ENCODE measurements around the gene HOXA5. TPM values are rescaled to one million over a fixed set of nuclear protein-coding genes. Genes with fewer than 3 reads are reported as not detected.

The HOXA5 gene
- total RNA-seq, 1 experiment from 2014 or later: 6.7 TPM

DNA sequence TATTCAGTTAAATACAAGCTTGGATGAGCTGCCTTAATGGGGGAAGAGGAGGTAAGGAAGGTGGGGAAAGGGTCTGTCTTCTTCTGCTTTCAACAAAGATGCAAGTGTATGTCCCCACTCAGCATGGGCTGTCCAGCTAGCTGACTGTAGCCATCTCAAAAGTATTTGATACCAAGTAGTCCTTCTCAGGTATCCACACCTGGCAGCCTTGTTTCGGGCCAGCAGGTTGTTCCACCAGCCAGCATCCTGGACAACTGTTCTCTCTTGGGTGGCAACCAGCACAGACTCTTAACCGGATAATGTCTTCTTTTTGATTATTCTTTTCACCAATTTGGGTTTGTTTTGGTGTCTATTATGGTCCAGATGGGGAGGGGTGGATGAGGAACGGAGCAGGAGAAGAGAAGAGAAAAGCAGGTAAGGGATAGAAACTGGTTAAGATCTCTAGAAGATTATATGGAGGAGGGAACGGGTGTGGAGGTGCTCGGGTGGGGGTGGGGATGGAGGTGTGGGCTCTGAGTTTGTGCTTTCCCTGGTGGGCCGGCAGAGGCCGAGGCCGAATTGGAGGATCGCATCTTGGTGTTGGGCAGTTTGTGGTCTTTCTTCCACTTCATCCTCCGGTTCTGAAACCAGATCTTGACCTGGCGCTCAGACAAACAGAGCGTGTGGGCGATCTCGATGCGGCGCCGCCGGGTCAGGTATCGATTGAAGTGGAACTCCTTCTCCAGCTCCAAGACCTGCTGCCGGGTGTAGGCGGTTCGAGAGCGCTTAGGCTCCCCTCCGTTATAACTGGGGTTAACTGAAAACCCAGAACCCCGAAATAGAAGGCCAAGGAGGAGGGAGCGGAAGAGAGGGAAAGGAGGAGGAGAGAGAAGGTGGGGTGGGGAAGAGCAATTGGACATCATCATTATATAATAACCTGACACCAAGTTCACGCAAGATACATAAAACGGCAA, 14.4 kb downstream of the HOXA5 start:
- BruUV-seq (replicated peaks): no TSS peak
- Histone ChIP-seq H3K36me3 (ENCODE audit: control insufficient read depth in 1 of 2, insufficient read depth in 2 of 2, low read length in 2 of 2) (no peaks in the 10 kb centered on the region), H2AFZ (ENCODE audit: low read depth, low read length, poor library complexity, severe bottlenecking) (no peak overlapping the region), H4K20me1 (ENCODE audit: insufficient read depth) (no peaks in the 10 kb centered on the region), H3K9me2 (ENCODE audit: insufficient read depth) (no peaks in the 10 kb centered on the region), H3K27me3 (ENCODE audit: insufficient read depth, low read length) (peaks cover 27% of the 10 kb centered on the region), H3K27ac (ENCODE audit: low read depth, low read length) (no peak overlapping the region), H3K4me3 (replicated peaks in 1 of 2; ENCODE audit: low read depth in 1 of 2, low read length in 2 of 2) (no peak overlapping the region), H3K9me3 (ENCODE audit: control insufficient read depth in 1 of 2, insufficient read depth in 1 of 2, low read depth in 1 of 2, low read length in 2 of 2) (no peaks in the 10 kb centered on the region), H3K9ac (ENCODE audit: low read length) (no peak overlapping the region), H3K79me2 (ENCODE audit: insufficient read depth, low read length) (no peaks in the 10 kb centered on the region), H3K4me2 (ENCODE audit: low read length) (peak overlapping the region; percentile 91; the same call in 1 of the 2 replicates), H3K4me1 (ENCODE audit: control insufficient read depth in 1 of 2, insufficient read depth in 2 of 2, low read length in 2 of 2) (peaks cover 23 to 75% of the 10 kb centered on the region in 2 experiments)
- ChIA-PET POLR2A (interaction anchor here (1.0 to 1.1 kb wide), 2 partner anchors 9 to 14 kb away, joined by 3 to 4 read pairs; no protein-coding TSS in a partner anchor), CTCF (no interaction called here), RAD21 (ENCODE audit: low non-redundant PET in 1 of 2, low total read pairs in 2 of 2, uncharacterized antibody in 2 of 2, unreplicated experiment in 2 of 2) (no interaction called here)
- DNase-seq (ENCODE audit: low read depth, low spot score) (no peak), ATAC-seq (no peak)
- intact Hi-C loops (cut with micrococcal nuclease): no loop called here
- TF ChIP-seq JUND (IDR thresholded peaks at IDR 0.05) (no peak), CEBPB (IDR thresholded peaks at IDR 0.05; ENCODE audit: low read depth) (no peak), TCF7L2 (IDR thresholded peaks at IDR 0.05; ENCODE audit: borderline replicate concordance, extremely low read depth, insufficient read depth, insufficient read length) (no peak), RAD21 (IDR thresholded peaks at IDR 0.05; ENCODE audit: low read depth) (no peak), ZFX (IDR thresholded peaks at IDR 0.05) (no peak), ELF1 (IDR thresholded peaks at IDR 0.05; ENCODE audit: borderline replicate concordance, low read depth) (no peak), POLR2A (IDR thresholded peaks at IDR 0.05; ENCODE audit: borderline replicate concordance, extremely low read depth, insufficient read depth, insufficient read length) (no peak), EGR1 (IDR thresholded peaks at IDR 0.05; ENCODE audit: low read depth) (no peak), YY1 (IDR thresholded peaks at IDR 0.05; ENCODE audit: extremely low read depth, insufficient replicate concordance, low read depth, low read length) (no peak), EZH2phosphoT487 (IDR thresholded peaks at IDR 0.05; ENCODE audit: borderline replicate concordance) (no peak), POLR2AphosphoS5 (IDR thresholded peaks at IDR 0.05; ENCODE audit: low read depth, low read length) (no peak), ZNF274 (IDR thresholded peaks at IDR 0.05; ENCODE audit: low read depth, low read length) (no peak), SIN3A (IDR thresholded peaks at IDR 0.05; ENCODE audit: low read depth) (no peak), SRF (IDR thresholded peaks at IDR 0.05; ENCODE audit: low read depth) (no peak), FOSL1 (IDR thresholded peaks at IDR 0.05; ENCODE audit: low read depth) (no peak)
- TF ChIP-seq, protein P1, sequence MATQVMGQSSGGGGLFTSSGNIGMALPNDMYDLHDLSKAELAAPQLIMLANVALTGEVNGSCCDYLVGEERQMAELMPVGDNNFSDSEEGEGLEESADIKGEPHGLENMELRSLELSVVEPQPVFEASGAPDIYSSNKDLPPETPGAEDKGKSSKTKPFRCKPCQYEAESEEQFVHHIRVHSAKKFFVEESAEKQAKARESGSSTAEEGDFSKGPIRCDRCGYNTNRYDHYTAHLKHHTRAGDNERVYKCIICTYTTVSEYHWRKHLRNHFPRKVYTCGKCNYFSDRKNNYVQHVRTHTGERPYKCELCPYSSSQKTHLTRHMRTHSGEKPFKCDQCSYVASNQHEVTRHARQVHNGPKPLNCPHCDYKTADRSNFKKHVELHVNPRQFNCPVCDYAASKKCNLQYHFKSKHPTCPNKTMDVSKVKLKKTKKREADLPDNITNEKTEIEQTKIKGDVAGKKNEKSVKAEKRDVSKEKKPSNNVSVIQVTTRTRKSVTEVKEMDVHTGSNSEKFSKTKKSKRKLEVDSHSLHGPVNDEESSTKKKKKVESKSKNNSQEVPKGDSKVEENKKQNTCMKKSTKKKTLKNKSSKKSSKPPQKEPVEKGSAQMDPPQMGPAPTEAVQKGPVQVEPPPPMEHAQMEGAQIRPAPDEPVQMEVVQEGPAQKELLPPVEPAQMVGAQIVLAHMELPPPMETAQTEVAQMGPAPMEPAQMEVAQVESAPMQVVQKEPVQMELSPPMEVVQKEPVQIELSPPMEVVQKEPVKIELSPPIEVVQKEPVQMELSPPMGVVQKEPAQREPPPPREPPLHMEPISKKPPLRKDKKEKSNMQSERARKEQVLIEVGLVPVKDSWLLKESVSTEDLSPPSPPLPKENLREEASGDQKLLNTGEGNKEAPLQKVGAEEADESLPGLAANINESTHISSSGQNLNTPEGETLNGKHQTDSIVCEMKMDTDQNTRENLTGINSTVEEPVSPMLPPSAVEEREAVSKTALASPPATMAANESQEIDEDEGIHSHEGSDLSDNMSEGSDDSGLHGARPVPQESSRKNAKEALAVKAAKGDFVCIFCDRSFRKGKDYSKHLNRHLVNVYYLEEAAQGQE (IDR thresholded peaks at IDR 0.05; ENCODE audit: low read depth): no peak
- TF ChIP-seq, protein P2, sequence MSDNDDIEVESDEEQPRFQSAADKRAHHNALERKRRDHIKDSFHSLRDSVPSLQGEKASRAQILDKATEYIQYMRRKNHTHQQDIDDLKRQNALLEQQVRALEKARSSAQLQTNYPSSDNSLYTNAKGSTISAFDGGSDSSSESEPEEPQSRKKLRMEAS (IDR thresholded peaks at IDR 0.05): no peak
- TF ChIP-seq, protein P3, sequence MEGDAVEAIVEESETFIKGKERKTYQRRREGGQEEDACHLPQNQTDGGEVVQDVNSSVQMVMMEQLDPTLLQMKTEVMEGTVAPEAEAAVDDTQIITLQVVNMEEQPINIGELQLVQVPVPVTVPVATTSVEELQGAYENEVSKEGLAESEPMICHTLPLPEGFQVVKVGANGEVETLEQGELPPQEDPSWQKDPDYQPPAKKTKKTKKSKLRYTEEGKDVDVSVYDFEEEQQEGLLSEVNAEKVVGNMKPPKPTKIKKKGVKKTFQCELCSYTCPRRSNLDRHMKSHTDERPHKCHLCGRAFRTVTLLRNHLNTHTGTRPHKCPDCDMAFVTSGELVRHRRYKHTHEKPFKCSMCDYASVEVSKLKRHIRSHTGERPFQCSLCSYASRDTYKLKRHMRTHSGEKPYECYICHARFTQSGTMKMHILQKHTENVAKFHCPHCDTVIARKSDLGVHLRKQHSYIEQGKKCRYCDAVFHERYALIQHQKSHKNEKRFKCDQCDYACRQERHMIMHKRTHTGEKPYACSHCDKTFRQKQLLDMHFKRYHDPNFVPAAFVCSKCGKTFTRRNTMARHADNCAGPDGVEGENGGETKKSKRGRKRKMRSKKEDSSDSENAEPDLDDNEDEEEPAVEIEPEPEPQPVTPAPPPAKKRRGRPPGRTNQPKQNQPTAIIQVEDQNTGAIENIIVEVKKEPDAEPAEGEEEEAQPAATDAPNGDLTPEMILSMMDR (IDR thresholded peaks at IDR 0.05 in 2 of 3, conservative IDR thresholded peaks at IDR 0.05 in 1 of 3; ENCODE audit: borderline replicate concordance in 1 of 3, insufficient read depth in 1 of 3, low read depth in 2 of 3, low read length in 2 of 3): no peak
- TF ChIP-seq, protein P4, sequence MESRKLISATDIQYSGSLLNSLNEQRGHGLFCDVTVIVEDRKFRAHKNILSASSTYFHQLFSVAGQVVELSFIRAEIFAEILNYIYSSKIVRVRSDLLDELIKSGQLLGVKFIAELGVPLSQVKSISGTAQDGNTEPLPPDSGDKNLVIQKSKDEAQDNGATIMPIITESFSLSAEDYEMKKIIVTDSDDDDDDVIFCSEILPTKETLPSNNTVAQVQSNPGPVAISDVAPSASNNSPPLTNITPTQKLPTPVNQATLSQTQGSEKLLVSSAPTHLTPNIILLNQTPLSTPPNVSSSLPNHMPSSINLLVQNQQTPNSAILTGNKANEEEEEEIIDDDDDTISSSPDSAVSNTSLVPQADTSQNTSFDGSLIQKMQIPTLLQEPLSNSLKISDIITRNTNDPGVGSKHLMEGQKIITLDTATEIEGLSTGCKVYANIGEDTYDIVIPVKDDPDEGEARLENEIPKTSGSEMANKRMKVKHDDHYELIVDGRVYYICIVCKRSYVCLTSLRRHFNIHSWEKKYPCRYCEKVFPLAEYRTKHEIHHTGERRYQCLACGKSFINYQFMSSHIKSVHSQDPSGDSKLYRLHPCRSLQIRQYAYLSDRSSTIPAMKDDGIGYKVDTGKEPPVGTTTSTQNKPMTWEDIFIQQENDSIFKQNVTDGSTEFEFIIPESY (IDR thresholded peaks at IDR 0.05; ENCODE audit: extremely low read depth, insufficient replicate concordance, low read length): no peak
